ENCODE results near the gene RERE.
A peak's percentile ranks its signal among the peaks of the same experiment; 100 is the strongest.

The RERE gene

GRCh38 chr1:8678673-8679394 is 138.6 kb downstream of the RERE start:
- no peaks in the 10 kb centered on the region for H3K9me3 ChIP-seq (ENCODE audit: control insufficient read depth, insufficient read depth, low read depth, low read length)
- H3K4me1 ChIP-seq (ENCODE audit: control insufficient read depth, insufficient read depth, low read length), result peaks cover 51% of the 10 kb centered on the region
- no peak overlapping the region for H3K4me3 ChIP-seq (ENCODE audit: low read depth, low read length)
- no peak overlapping the region for H3K27ac ChIP-seq (ENCODE audit: low read depth, low read length)
- H3K27me3 ChIP-seq (ENCODE audit: control insufficient read depth, insufficient read depth, low read length), result no peaks in the 10 kb centered on the region
- no peaks in the 10 kb centered on the region for H3K36me3 ChIP-seq (ENCODE audit: control insufficient read depth, insufficient read depth, low read length)
- no peak overlapping the region for H3K9ac ChIP-seq (ENCODE audit: low read length)

GRCh38 chr1:8677782-8678181 is 139.7 kb downstream of the RERE start:
- no peaks in the 10 kb centered on the region for H3K36me3 ChIP-seq (ENCODE audit: control insufficient read depth, insufficient read depth, low read length)

DNA sequence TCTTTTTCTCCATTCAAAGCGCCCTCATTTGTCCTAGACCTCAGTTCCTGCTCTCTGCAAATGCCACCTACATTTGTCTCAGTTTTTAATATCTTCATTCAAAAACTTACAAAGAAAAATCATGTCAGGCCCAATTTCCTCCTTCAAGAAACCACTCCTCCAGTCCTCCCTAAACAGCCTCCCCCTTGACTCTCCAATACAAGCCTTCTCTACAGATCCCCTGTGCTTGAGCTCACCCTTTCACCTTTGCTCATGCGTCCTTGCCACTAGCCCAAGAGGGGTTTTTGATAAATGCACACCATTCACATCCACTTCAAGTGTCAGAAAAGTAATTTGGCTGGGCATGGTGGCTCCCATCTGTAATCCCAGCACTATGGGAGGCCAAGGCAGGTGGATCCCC is 140.6 kb downstream of the RERE start:
- Histone ChIP-seq H3K36me3 (ENCODE audit: control insufficient read depth, insufficient read depth, low read length) (no peaks in the 10 kb centered on the region), H3K9ac (ENCODE audit: low read length) (no peak overlapping the region), H3K4me1 (ENCODE audit: control insufficient read depth, insufficient read depth, low read length) (peaks cover 33% of the 10 kb centered on the region), H3K27ac (ENCODE audit: low read depth, low read length) (no peak overlapping the region), H3K4me3 (ENCODE audit: low read depth, low read length) (no peak overlapping the region), H3K27me3 (ENCODE audit: control insufficient read depth, insufficient read depth, low read length) (no peaks in the 10 kb centered on the region), H3K9me3 (ENCODE audit: control insufficient read depth, insufficient read depth, low read depth, low read length) (no peaks in the 10 kb centered on the region)

More at GRCh38 chr1:8677782-8678181, 139.7 kb downstream of the RERE start:
- Histone ChIP-seq H3K4me1 (ENCODE audit: control insufficient read depth, insufficient read depth, low read length) (peaks cover 41% of the 10 kb centered on the region), H3K27ac (ENCODE audit: low read depth, low read length) (no peak overlapping the region), H3K4me3 (ENCODE audit: low read depth, low read length) (no peak overlapping the region), H3K9me3 (ENCODE audit: control insufficient read depth, insufficient read depth, low read depth, low read length) (no peaks in the 10 kb centered on the region), H3K9ac (ENCODE audit: low read length) (no peak overlapping the region), H3K27me3 (ENCODE audit: control insufficient read depth, insufficient read depth, low read length) (no peaks in the 10 kb centered on the region)

DNA sequence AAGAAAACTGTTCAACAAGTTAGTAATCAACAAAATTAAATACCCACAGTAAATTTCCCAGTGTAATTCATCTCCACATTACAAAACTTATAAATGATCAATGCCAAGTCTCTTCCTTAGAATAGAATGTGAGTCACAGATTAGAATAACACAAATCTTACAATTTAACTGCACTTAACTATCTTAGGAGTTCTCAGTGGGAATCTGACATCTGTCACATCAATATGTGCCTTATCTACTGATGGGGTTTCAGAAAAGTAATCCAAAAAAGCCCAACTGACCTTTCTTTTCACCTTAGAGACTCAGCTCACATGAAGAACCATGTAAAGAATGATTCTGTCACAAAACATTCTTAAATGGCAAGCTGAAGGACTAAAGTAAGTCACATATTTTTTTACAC is 141.4 kb downstream of the RERE start:
- H3K36me3 ChIP-seq (ENCODE audit: control insufficient read depth, insufficient read depth, low read length), result no peaks in the 10 kb centered on the region
- H3K4me1 ChIP-seq (ENCODE audit: control insufficient read depth, insufficient read depth, low read length), result peaks cover 32% of the 10 kb centered on the region
- no peaks in the 10 kb centered on the region for H3K9me3 ChIP-seq (ENCODE audit: control insufficient read depth, insufficient read depth, low read depth, low read length)
- no peak overlapping the region for H3K4me3 ChIP-seq (ENCODE audit: low read depth, low read length)
- H3K27ac ChIP-seq (ENCODE audit: low read depth, low read length), result no peak overlapping the region
- no peaks in the 10 kb centered on the region for H3K27me3 ChIP-seq (ENCODE audit: control insufficient read depth, insufficient read depth, low read length)
- no peak overlapping the region for H3K9ac ChIP-seq (ENCODE audit: low read length)

- H3K9me3 ChIP-seq (ENCODE audit: control insufficient read depth, insufficient read depth, low read depth, low read length), result no peaks in the 10 kb centered on the region
- H3K36me3 ChIP-seq (ENCODE audit: control insufficient read depth, insufficient read depth, low read length), result no peaks in the 10 kb centered on the region
- H3K9ac ChIP-seq (ENCODE audit: low read length), result no peak overlapping the region
- peaks cover 33% of the 10 kb centered on the region for H3K4me1 ChIP-seq (ENCODE audit: control insufficient read depth, insufficient read depth, low read length)
- H3K27ac ChIP-seq (ENCODE audit: low read depth, low read length), result no peak overlapping the region
- no peaks in the 10 kb centered on the region for H3K27me3 ChIP-seq (ENCODE audit: control insufficient read depth, insufficient read depth, low read length)
- no peak overlapping the region for H3K4me3 ChIP-seq (ENCODE audit: low read depth, low read length)
Measured at GRCh38 chr1:8674912-8675311, 142.5 kb downstream of the RERE start.

DNA sequence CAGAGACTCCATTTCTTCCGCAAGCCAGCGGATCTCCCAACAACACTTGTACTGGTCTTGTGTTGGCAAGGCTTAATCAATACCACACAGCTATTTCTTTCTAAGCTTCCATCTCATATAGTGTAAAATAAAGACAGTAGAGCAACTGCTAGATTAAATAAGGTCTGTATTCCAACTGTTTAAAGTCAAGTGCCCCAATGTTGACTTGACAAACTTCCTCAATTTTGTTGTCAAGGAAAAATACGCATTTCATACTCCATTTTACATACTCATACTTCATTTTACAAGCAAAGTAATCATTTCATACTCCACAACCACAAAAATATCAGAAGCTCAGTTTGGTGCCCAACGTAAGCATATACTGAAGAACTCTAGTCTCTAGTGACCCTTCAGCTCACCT is 143.0 kb downstream of the RERE start:
- Histone ChIP-seq H3K27me3 (ENCODE audit: control insufficient read depth, insufficient read depth, low read length) (no peaks in the 10 kb centered on the region), H3K27ac (ENCODE audit: low read depth, low read length) (no peak overlapping the region), H3K4me3 (ENCODE audit: low read depth, low read length) (no peak overlapping the region), H3K4me1 (ENCODE audit: control insufficient read depth, insufficient read depth, low read length) (peaks cover 32% of the 10 kb centered on the region), H3K9ac (ENCODE audit: low read length) (no peak overlapping the region), H3K36me3 (ENCODE audit: control insufficient read depth, insufficient read depth, low read length) (no peaks in the 10 kb centered on the region), H3K9me3 (ENCODE audit: control insufficient read depth, insufficient read depth, low read depth, low read length) (no peaks in the 10 kb centered on the region)

- Histone ChIP-seq H3K27ac (ENCODE audit: low read depth, low read length) (no peak overlapping the region), H3K36me3 (ENCODE audit: control insufficient read depth, insufficient read depth, low read length) (no peaks in the 10 kb centered on the region), H3K4me1 (ENCODE audit: control insufficient read depth, insufficient read depth, low read length) (peaks cover 41% of the 10 kb centered on the region), H3K9ac (ENCODE audit: low read length) (no peak overlapping the region), H3K4me3 (ENCODE audit: low read depth, low read length) (no peak overlapping the region), H3K27me3 (ENCODE audit: control insufficient read depth, insufficient read depth, low read length) (no peaks in the 10 kb centered on the region), H3K9me3 (ENCODE audit: control insufficient read depth, insufficient read depth, low read depth, low read length) (no peaks in the 10 kb centered on the region)
Measured at GRCh38 chr1:8671306-8671917, 146.0 kb downstream of the RERE start.

- 0 out of 2 replicates have a peak overlapping the region, but pooled peaks have one; percentile 4 for H3K27ac ChIP-seq (ENCODE audit: low read depth, low read length)
Measured at GRCh38 chr1:8670371-8670818, 147.0 kb downstream of the RERE start.

DNA sequence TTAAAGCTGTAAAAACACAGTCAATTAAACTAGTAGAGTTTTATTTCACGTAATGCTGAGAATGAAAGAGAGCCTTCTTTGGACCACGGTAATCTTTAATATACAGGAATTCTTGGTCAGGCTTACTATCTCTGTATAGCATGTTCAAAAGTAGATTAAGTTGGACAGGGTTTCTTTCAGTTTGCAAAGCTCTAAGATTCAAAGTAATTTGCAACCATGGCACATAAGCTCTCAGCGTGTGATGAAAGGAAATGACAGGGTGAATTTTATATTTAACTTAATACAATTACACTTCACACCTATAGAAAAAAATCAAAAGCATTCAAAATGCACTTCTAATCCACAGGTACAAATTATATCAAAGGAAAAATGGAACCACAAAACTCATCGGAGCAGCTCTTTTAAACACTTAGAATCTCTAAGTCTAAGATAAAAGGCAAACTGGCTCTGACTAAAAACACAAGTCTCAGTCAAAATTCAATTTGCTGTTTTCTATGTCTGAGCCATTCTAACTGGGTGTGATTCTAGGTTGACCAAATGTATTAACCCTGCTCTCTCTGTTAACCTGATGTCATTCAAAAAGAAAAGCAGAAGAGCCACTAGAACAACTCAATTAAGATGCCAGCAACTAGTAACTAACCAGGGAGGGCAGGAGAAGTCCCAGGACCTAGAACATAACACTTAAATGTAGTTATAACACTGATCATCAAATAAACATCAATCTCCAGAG is 147.7 kb downstream of the RERE start:
- Histone ChIP-seq H3K9me3 (ENCODE audit: control insufficient read depth, insufficient read depth, low read depth, low read length) (no peaks in the 10 kb centered on the region), H3K36me3 (ENCODE audit: control insufficient read depth, insufficient read depth, low read length) (no peaks in the 10 kb centered on the region), H3K27ac (ENCODE audit: low read depth, low read length) (0 out of 2 replicates have a peak overlapping the region, but pooled peaks have one; percentile 4), H3K27me3 (ENCODE audit: control insufficient read depth, insufficient read depth, low read length) (no peaks in the 10 kb centered on the region), H3K9ac (ENCODE audit: low read length) (no peak overlapping the region), H3K4me1 (ENCODE audit: control insufficient read depth, insufficient read depth, low read length) (peaks cover 53% of the 10 kb centered on the region), H3K4me3 (ENCODE audit: low read depth, low read length) (no peak overlapping the region)

More at GRCh38 chr1:8670371-8670818, 147.0 kb downstream of the RERE start:
- Histone ChIP-seq H3K36me3 (ENCODE audit: control insufficient read depth, insufficient read depth, low read length) (no peaks in the 10 kb centered on the region), H3K4me3 (ENCODE audit: low read depth, low read length) (no peak overlapping the region), H3K9ac (ENCODE audit: low read length) (no peak overlapping the region), H3K27me3 (ENCODE audit: control insufficient read depth, insufficient read depth, low read length) (no peaks in the 10 kb centered on the region), H3K4me1 (ENCODE audit: control insufficient read depth, insufficient read depth, low read length) (peaks cover 51% of the 10 kb centered on the region), H3K9me3 (ENCODE audit: control insufficient read depth, insufficient read depth, low read depth, low read length) (no peaks in the 10 kb centered on the region)

DNA sequence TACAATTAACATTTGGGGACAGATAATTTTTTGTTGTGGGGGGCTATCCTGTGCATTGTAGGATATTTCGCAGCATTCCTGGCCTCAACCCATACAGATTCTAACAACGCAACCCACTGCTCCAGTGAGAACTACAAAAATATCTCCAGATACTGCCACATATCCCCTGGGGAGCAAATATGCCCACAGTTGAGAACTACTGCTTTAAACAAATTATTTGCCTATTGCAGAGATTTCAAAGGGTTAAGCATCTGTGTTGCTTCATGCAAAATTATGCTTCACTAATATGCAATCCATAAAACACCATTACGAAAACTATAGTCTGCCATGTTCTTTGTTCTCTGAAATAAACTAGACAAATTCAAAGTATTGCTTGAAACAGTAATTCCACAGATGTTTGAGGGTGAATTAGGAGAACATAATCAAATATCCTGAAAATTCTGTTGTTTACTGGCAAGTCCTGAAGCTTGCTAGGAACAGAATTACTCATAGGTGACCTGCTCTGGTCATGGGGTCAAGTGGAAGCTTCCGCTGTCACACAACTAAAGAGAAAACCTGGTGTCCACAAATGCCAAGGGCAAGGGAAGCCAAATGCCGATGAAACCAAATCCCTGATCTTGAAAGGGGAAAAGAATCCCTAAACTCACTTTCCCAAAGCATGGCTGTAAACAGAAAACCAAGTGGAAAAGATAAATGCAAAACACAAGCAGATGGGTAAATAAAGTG is 149.4 kb downstream of the RERE start:
- Histone ChIP-seq H3K36me3 (ENCODE audit: control insufficient read depth, insufficient read depth, low read length) (no peaks in the 10 kb centered on the region), H3K4me3 (ENCODE audit: low read depth, low read length) (no peak overlapping the region), H3K27me3 (ENCODE audit: control insufficient read depth, insufficient read depth, low read length) (no peaks in the 10 kb centered on the region), H3K9ac (ENCODE audit: low read length) (no peak overlapping the region), H3K27ac (ENCODE audit: low read depth, low read length) (no peak overlapping the region), H3K4me1 (ENCODE audit: control insufficient read depth, insufficient read depth, low read length) (peaks cover 61% of the 10 kb centered on the region), H3K9me3 (ENCODE audit: control insufficient read depth, insufficient read depth, low read depth, low read length) (no peaks in the 10 kb centered on the region)

Data from HUES6 (cell line).